ENCODE measurements around the gene TP53BP2.
"Not testable (repeated sequence)": the region's sequence is repeated elsewhere in the genome, so short reads cannot be mapped to it uniquely, and the experiment has no call there.

The TP53BP2 gene

GRCh38 chr1:223760833-223761232 lies 84.9 kb downstream of the TP53BP2 start:
- DNase-seq = no peak

- no peak for DNase-seq
Observed at GRCh38 chr1:223759273-223759672, 86.5 kb downstream of the TP53BP2 start.

- DNase-seq = no peak
Observed at GRCh38 chr1:223758734-223759133, 87.0 kb downstream of the TP53BP2 start.

GRCh38 chr1:223756806-223757700 lies 88.7 kb downstream of the TP53BP2 start:
- no peak for DNase-seq

- no peak for DNase-seq
Observed at GRCh38 chr1:223755992-223756775, 89.6 kb downstream of the TP53BP2 start.

- DNase-seq = no peak
Observed at GRCh38 chr1:223755432-223755792, 90.3 kb downstream of the TP53BP2 start.

GRCh38 chr1:223754681-223755431 lies 90.9 kb downstream of the TP53BP2 start:
- no peak for DNase-seq

- DNase-seq = no peak
Observed at GRCh38 chr1:223752721-223753515, 92.8 kb downstream of the TP53BP2 start.

GRCh38 chr1:223751696-223752095 lies 94.1 kb downstream of the TP53BP2 start:
- no peak for DNase-seq

- no peak for DNase-seq
Observed at GRCh38 chr1:223750730-223751570, 94.8 kb downstream of the TP53BP2 start.

- DNase-seq = no peak
Observed at GRCh38 chr1:223748773-223749733, 96.7 kb downstream of the TP53BP2 start.

GRCh38 chr1:223748405-223748772 lies 97.4 kb downstream of the TP53BP2 start:
- no peak for DNase-seq

GRCh38 chr1:223747838-223748335 lies 97.9 kb downstream of the TP53BP2 start:
- DNase-seq = no peak

GRCh38 chr1:223745731-223746130 lies 100.0 kb downstream of the TP53BP2 start:
- DNase-seq = no peak

GRCh38 chr1:223742856-223743517 lies 102.8 kb downstream of the TP53BP2 start:
- no peak for DNase-seq

GRCh38 chr1:223741861-223742260 lies 103.9 kb downstream of the TP53BP2 start:
- DNase-seq = no peak

GRCh38 chr1:223740038-223740736 lies 105.6 kb downstream of the TP53BP2 start:
- DNase-seq = not testable (repeated sequence)

- DNase-seq = no peak
Observed at GRCh38 chr1:223739366-223740037, 106.2 kb downstream of the TP53BP2 start.

Measured in NCI-H187 treated with DMSO at 0.1 percent for 48 hours (cell line).